HG03575 (cell line): ENCODE measurements around the gene MRPL55.

Source experiments
- ATAC-seq: cut with Tn5 transposase; IDR thresholded peaks from one replicate; pipeline ENCODE4 v1.9.1; 2021; ENCODE audit not compliant: unreplicated experiment, insufficient number of reproducible peaks, low FRiP score; ENCODE audit errors: extremely low read depth

MRPL55 gene

GRCh38 chr1:228077565-228078330 lies 31.4 kb downstream of the MRPL55 start:
- no peak for ATAC-seq

DNA sequence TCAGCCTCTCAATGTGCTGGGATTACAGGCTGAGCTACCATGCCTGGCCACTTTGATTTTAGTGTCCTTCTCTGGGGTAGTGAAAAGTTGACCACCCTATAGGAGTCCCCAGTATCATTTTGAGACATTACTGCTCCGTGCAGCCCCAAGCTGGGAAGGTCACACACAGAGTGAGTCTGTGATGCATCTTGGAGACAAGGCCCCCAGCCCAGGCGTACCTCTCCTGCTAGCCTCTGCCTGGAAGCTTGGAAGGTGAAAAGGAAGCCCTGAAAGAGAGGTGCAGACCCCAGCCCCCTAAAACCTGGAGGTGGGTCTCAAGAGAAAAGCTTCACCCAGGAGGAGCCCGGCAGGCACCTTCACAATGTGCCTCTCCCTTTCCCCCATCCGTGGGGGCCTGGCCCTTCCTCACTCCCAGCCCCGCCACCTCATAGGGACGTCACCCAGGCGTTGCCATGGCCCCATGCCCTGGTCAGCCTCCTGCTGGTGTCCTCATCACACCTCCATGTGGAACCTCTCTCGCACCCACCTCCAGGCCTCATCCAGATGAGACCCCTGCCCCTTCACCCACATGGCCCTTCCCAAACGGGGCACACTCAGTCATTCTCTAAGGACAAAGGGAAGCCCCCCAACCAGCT lies 32.2 kb downstream of the MRPL55 start:
- ATAC-seq: no peak

DNA sequence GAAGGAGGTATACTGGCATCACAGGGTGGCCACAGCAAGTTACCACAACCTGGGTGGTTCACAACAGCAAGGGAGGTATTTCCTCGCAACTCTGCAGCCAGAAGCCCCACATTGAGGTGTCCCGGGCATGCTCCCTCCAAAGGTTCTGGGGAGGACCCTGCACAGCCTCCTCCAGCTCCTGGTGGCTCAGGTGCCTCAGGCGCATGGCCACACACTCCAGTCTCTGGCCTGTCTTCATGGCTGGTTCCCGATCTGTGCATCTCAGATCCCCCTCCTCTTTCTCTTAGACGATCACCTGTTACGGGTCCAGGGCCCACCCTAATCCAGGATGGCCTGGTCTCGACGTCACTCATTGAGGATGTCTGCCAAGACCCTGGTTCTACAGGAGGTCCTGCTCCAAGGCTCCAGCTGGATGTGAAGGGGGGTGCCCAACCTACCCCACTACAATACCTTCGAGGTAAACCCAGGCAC lies 33.3 kb downstream of the MRPL55 start:
- ATAC-seq: no peak

DNA sequence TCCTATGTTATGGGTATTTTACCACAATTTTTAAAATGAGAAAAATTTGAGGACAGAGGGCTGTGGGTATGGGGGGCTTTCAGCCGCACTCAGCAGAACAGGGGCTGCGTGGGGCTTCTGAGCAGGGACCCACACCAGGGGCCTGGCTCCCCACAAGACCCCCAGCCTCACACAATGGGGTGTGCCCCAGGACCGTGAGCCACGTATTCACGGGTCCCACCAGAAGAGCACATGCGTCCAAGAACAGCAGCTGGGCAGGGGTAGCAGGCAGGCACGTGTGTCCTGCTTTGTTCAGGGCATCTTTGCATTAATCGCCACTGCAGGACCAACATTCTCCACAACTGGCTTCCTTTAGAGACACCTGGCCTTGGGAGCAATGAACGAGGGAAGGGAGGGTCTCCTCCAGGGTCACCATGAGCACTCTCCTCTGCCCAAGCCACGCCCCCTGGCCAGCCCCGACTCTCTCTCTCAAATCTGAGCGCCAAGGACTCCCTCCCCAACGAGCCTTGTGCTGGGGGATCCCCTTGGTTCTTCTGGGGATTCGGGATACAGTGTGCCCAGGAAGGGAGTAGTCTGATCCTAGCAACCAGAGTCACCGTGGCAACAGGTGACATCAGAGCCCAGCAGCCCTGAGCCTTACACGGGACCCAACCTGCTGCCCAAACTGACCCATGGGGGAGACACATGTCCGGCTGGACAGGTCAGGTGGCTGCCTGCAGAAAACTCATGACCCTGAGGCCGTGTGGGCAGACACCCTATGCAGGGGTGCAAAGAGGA lies 34.0 kb downstream of the MRPL55 start:
- ATAC-seq: no peak

DNA sequence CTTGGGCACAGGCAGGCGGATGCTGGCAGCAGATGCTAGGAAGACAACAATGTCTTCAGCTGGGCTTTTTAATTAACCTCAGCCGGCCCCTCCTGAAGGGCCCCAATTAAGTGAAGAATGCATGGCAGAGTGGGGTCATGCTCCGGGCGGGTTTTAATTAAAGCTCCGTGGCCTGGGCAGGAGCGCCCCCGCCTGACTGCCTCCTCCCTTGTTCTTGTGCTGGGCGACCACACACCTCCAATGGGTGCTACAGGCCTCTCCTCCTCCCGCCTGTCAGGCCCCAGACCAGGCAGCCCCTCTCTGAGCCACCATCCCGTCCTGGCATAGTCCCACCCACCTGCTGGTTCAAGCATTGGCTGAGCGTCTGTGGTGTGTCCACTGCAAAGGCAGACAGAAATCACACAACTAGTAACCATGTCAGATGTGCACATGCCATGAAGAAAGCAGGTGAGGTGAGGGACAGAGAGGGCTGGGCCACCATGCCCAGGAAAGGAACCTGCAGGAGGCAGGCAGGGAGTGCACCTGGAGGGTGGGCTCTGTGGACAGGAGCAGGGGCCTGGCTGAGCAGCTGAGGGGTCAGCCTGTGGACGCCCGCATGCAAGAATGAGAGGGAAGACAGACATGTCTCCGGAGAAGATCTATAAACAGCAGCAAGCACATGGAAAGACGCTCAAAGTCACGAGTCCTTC lies 35.1 kb downstream of the MRPL55 start:
- ATAC-seq: no peak

DNA sequence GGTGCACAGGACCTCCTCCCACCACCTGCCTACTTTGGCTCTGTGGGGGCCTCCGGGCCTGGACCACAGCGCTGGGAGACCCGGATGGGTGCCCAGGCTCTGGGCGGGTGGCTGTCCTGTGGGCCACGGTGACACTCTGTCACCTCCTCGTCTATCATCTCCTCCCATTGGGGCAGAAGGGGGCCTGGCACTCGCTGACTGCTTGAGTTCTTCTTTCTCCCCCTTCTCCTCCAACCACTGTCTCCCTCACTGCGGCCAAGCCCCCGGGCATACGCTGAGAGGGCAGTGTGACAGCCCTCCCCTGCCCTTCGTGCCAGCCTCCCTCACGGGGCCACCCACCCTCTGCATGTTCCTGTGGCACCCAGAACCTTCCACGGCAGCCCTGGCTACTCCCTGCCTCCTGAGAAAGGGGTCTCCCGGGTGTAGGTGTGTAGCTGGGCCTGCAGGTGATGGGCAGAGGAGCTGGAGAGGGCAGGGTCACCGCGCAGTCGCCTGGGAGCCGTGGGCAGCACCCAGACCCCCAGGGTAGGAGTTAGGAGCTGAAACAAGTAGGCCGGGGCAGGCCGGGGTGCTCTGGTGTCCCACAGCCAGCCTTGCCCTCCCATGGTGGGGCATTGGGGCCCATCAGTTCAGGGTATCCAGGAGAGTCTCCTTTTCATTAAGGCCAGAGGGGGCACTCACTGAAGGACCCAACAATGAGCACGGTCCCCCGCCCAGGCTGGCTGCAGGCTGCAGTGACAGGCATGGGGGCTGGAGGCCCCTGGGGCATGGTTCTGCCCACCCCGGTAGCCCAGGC lies 35.8 kb downstream of the MRPL55 start:
- ATAC-seq: no peak

- ATAC-seq: no peak
Observed at GRCh38 chr1:228072658-228073043, 36.4 kb downstream of the MRPL55 start.

DNA sequence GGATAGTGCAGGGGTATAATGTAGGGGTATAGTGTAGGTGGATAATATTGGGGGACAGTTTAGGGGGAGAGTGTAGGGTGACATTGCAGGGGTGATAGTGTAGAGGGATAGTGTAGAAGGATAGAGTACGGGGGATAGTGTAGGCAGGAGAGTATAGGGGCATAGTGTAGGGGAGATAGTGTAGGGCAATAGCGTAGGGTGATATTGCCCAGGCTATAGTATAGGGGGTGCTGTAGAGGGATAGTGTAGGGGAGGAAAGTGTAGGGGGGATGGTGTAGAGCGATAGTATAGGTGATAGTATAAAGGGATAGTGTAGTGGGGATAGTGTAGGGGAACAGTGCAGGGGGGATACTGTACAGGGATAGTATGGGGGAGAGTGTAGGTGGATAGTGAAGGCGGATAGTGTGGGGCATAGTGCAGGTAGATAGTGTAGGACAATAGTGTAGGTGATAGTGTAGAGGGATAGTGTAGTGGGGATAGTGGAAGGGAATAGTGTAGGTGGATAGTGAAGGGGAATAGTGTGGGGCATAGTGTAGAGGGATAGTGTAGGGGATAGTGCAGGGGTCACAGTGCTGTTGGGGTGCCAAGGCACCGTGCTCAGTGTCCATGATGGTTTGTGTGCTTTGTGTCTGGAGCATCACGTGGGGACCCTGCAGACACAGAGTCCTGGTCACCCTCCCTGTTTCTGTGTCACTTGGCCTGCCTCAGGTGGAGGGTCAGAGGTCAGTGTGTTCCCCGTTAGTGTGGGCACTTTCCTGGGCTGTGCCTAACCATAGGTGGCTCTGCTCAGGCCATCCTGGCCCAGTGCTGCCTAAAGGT lies 37.1 kb downstream of the MRPL55 start:
- ATAC-seq: no peak

- ATAC-seq: no peak
Observed at GRCh38 chr1:228070851-228071250, 38.2 kb downstream of the MRPL55 start.

DNA sequence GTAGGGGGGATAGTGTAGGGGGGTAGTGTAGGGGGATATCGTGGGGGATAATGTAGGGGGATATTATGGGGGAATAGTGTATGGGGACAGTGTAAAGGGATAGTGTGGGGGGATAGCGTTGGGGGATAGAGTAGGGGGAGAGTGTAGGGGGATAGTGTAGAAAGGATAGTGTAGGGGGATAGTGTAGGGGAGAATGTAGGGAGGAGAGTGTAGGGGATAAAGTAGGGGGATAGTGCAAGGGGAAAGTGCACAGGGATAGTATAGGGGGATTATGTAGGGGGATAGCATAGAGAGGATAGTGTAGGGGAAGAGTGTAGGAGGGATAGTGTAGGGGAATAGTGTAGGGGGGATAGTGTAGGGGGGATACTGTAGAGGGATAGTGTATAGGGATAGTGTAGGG lies 38.9 kb downstream of the MRPL55 start:
- ATAC-seq: no peak

GRCh38 chr1:228068359-228068758 lies 40.7 kb downstream of the MRPL55 start:
- no peak for ATAC-seq

GRCh38 chr1:228066891-228067654 lies 42.0 kb downstream of the MRPL55 start:
- ATAC-seq: no peak

- ATAC-seq: no peak
Observed at GRCh38 chr1:228066416-228066815, 42.7 kb downstream of the MRPL55 start.

GRCh38 chr1:228065543-228066347 lies 43.4 kb downstream of the MRPL55 start:
- no peak for ATAC-seq

- no peak for ATAC-seq
Observed at GRCh38 chr1:228064741-228065542, 44.2 kb downstream of the MRPL55 start.

GRCh38 chr1:228064296-228064695 lies 44.8 kb downstream of the MRPL55 start:
- no peak for ATAC-seq
